Measurements from ENCODE around the gene LRRC23. TPM values are rescaled to one million over a fixed set of nuclear protein-coding genes. Genes with fewer than 3 reads are reported as not detected.

The LRRC23 gene
- total and polyA plus RNA-seq, 2 of the 13 experiments (the other 11 are each of a cell fraction or from before 2014, with no cell fraction given) = 6.0 to 7.8 TPM

DNA sequence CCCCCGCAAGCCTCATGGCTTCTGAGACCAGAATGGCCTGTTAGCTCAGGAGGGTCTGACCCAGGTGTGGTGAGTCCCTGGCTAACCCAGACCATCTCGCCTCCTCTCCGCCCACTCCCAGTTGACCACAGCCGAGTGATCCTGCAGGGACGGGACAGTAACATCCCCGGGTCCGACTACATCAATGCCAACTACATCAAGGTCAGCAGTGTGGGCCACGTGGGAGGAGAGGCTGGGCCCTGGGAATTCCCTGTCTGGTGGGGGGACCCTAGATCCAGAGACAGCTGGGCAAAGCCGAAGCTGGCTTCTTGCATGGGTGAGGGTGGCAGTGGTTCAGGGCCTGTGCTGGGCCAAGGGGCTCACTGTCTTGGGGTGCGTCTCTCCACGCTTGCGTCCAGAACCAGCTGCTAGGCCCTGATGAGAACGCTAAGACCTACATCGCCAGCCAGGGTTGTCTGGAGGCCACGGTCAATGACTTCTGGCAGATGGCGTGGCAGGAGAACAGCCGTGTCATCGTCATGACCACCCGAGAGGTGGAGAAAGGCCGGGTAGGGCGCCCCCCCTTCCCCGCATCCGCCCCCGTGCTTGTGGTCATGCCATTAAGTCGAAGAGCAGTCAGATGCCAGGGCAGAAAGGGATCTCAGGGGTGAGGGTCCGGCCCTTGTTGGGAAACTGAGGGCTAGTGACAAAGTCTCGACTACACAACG, 51.6 kb downstream of the LRRC23 start:
- Histone ChIP-seq H3K79me2 (ENCODE audit: insufficient read depth, low read length) (no peaks in the 10 kb centered on the region), H3K9ac (ENCODE audit: insufficient read depth, low read depth, low read length) (no peak overlapping the region), H3K36me3 (replicated peaks in 1 of 2; ENCODE audit: control insufficient read depth in 1 of 2, insufficient read depth in 2 of 2, low read length in 2 of 2) (no peaks in the 10 kb centered on the region; a peak in 1 of 5 replicates), H3K4me1 (ENCODE audit: insufficient read depth, low read length) (peaks cover 9% of the 10 kb centered on the region), H3K27ac (ENCODE audit: extremely low read length, insufficient read depth, low read length) (no peak overlapping the region), H3K4me3 (replicated peaks in 1 of 3; ENCODE audit: insufficient read depth in 1 of 3, low read depth in 2 of 3, low read length in 3 of 3) (no peak overlapping the region), H3K4me2 (ENCODE audit: low read depth, low read length) (no peak overlapping the region), H3K9me3 (ENCODE audit: low read length) (no peaks in the 10 kb centered on the region), H3K27me3 (ENCODE audit: control insufficient read depth in 1 of 2, insufficient read depth in 2 of 2, low read length in 2 of 2) (no peaks in the 10 kb centered on the region), H4K20me1 (ENCODE audit: insufficient read depth, low read length) (no peaks in the 10 kb centered on the region), H2AFZ (ENCODE audit: low read length) (no peak overlapping the region)
- ATAC-seq = no peak
- ChIA-PET POLR2A (interaction anchor here (0.7 to 1.3 kb wide), 3 partner anchors 12 to 14 kb away, joined by 3 to 4 read pairs (median 4); partner anchors contain the start of genes C12orf57, EMG1, PHB2 and RNU7-1), CTCF (ENCODE audit: low intra/inter-chr PET ratio, low total read pairs) (no interaction called here)
- in situ Hi-C loops (cut with HindIII; ENCODE audit: extremely low pct_ligation_motif_present, low pct_unique_long_range_greater_than_20kb) (no loop called here), intact Hi-C loops (cut with micrococcal nuclease; ENCODE audit: unreplicated experiment) (no loop called here)
- no peak for TF ChIP-seq ZNF724P (CRISPR knock-in tag; IDR thresholded peaks at IDR 0.05; ENCODE audit: borderline replicate concordance)
- TF ChIP-seq NFKBIZ (CRISPR knock-in tag; IDR thresholded peaks at IDR 0.05) = no peak
- TF ChIP-seq CHCHD3 (CRISPR knock-in tag; IDR thresholded peaks at IDR 0.05) = no peak
- TF ChIP-seq, protein P1, sequence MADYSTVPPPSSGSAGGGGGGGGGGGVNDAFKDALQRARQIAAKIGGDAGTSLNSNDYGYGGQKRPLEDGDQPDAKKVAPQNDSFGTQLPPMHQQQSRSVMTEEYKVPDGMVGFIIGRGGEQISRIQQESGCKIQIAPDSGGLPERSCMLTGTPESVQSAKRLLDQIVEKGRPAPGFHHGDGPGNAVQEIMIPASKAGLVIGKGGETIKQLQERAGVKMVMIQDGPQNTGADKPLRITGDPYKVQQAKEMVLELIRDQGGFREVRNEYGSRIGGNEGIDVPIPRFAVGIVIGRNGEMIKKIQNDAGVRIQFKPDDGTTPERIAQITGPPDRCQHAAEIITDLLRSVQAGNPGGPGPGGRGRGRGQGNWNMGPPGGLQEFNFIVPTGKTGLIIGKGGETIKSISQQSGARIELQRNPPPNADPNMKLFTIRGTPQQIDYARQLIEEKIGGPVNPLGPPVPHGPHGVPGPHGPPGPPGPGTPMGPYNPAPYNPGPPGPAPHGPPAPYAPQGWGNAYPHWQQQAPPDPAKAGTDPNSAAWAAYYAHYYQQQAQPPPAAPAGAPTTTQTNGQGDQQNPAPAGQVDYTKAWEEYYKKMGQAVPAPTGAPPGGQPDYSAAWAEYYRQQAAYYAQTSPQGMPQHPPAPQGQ (CRISPR knock-in tag; IDR thresholded peaks at IDR 0.05; ENCODE audit: borderline replicate concordance) = no peak
- no TSS peak for BruUV-seq (replicated peaks)
- no peak for DNase-seq (ENCODE audit: low spot score)
- 95% methylated on average over 20 of the region's 28 CpGs for WGBS (ENCODE audit: low lambda C conversion rate)
- FAIRE-seq = no peak

DNA sequence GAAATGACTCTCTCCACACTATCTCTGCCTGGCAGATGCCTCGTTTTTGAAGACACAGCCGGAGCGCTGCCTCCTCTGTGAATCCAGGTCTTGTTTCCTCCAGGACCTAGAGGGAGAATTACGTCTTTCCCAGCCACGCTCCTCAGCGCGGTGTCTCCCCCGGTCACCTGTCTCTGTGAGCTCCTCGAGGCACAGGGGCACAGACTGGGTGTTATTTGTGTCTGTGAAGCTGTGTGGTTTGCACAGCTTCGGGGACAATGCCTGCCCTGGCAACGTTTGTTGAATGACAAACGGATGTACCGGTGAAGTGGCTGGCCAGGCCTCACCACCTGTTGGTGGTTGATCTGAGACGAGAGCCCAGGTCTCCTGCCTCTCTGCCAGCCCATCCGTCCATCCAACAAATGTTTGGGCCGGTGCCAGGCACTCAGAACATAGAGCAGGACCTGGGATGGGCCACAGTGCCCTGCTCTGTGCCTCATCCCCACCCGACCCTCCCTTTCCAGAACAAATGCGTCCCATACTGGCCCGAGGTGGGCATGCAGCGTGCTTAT, 52.6 kb downstream of the LRRC23 start:
- no peak overlapping the region for H3K4me2 ChIP-seq (ENCODE audit: low read depth, low read length)
- peaks cover 18% of the 10 kb centered on the region for H3K4me1 ChIP-seq (ENCODE audit: insufficient read depth, low read length)
- H2AFZ ChIP-seq (ENCODE audit: low read length) = no peak overlapping the region
- no peaks in the 10 kb centered on the region for H3K27me3 ChIP-seq (ENCODE audit: control insufficient read depth in 1 of 2, insufficient read depth in 2 of 2, low read length in 2 of 2)
- WGBS (ENCODE audit: low lambda C conversion rate) = 84% methylated on average over 11 of the region's 20 CpGs
- CTCF ChIA-PET (ENCODE audit: low intra/inter-chr PET ratio, low total read pairs) = no interaction called here
- intact Hi-C loops (cut with micrococcal nuclease; ENCODE audit: unreplicated experiment) (no loop called here), in situ Hi-C loops (cut with HindIII; ENCODE audit: extremely low pct_ligation_motif_present, low pct_unique_long_range_greater_than_20kb) (no loop called here)
- ATAC-seq (no peak), DNase-seq (ENCODE audit: low spot score) (no peak), FAIRE-seq (no peak)
- H3K9ac ChIP-seq (ENCODE audit: insufficient read depth, low read depth, low read length) = no peak overlapping the region
- no peak overlapping the region for H3K4me3 ChIP-seq (replicated peaks in 1 of 3; ENCODE audit: insufficient read depth in 1 of 3, low read depth in 2 of 3, low read length in 3 of 3)
- BruUV-seq (replicated peaks) = no TSS peak
- H3K79me2 ChIP-seq (ENCODE audit: insufficient read depth, low read length) = no peaks in the 10 kb centered on the region
- H3K36me3 ChIP-seq (replicated peaks in 1 of 2; ENCODE audit: control insufficient read depth in 1 of 2, insufficient read depth in 2 of 2, low read length in 2 of 2) = no peaks in the 10 kb centered on the region; a peak in 1 of 5 replicates
- POLR2A ChIA-PET = interaction anchor here (1.3 to 8.0 kb wide), 2 partner anchors 12 to 13 kb away, joined by 4 to 180 read pairs; partner anchors contain the start of genes C12orf57 and RNU7-1
- H4K20me1 ChIP-seq (ENCODE audit: insufficient read depth, low read length) = no peaks in the 10 kb centered on the region
- H3K27ac ChIP-seq (ENCODE audit: extremely low read length, insufficient read depth, low read length) = no peak overlapping the region
- H3K9me3 ChIP-seq (ENCODE audit: low read length) = no peaks in the 10 kb centered on the region
- TF ChIP-seq FIP1L1 (IDR thresholded peaks at IDR 0.05; ENCODE audit: borderline replicate concordance, insufficient read depth, low read depth, low read length) (no peak), ZBTB38 (CRISPR knock-in tag; IDR thresholded peaks at IDR 0.05) (no peak), KLF15 (CRISPR knock-in tag; IDR thresholded peaks at IDR 0.05; ENCODE audit: borderline replicate concordance) (no peak), ZNF580 (CRISPR knock-in tag; IDR thresholded peaks at IDR 0.05; ENCODE audit: borderline replicate concordance, low read depth) (no peak), TARDBP (CRISPR knock-in tag; IDR thresholded peaks at IDR 0.05) (no peak), KAT8 (CRISPR knock-in tag; IDR thresholded peaks at IDR 0.05) (no peak), ZNF230 (CRISPR knock-in tag; IDR thresholded peaks at IDR 0.05) (no peak), ZKSCAN5 (CRISPR knock-in tag; IDR thresholded peaks at IDR 0.05) (no peak)
- TF ChIP-seq, protein P2, sequence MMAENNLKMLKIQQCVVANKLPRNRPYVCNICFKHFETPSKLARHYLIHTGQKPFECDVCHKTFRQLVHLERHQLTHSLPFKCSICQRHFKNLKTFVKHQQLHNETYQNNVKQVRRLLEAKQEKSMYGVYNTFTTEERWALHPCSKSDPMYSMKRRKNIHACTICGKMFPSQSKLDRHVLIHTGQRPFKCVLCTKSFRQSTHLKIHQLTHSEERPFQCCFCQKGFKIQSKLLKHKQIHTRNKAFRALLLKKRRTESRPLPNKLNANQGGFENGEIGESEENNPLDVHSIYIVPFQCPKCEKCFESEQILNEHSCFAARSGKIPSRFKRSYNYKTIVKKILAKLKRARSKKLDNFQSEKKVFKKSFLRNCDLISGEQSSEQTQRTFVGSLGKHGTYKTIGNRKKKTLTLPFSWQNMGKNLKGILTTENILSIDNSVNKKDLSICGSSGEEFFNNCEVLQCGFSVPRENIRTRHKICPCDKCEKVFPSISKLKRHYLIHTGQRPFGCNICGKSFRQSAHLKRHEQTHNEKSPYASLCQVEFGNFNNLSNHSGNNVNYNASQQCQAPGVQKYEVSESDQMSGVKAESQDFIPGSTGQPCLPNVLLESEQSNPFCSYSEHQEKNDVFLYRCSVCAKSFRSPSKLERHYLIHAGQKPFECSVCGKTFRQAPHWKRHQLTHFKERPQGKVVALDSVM (CRISPR knock-in tag; IDR thresholded peaks at IDR 0.05) = no peak
